H1 (cell line): Measurements from ENCODE around the gene SH3RF3. TPM values are rescaled to one million over a fixed set of nuclear protein-coding genes. Genes with fewer than 3 reads are reported as not detected.

Experiments used
- CTCF ChIA-PET: fragments of 300-600 bp; sonication (Branson Sonifier 250); formaldehyde crosslinking; loops from one replicate; lab custom pipeline; 2021; ENCODE audit not compliant: partially characterized antibody; lab: Charles Lee
- POLR2A ChIA-PET: fragments of 300-600 bp; sonication (Branson Sonifier 250); formaldehyde crosslinking; loops from one replicate; lab custom pipeline; 2021; ENCODE audit warnings: inconsistent platforms; ENCODE audit not compliant: partially characterized antibody; lab: Charles Lee
- DNase-seq, 2 experiments: peaks; one replicate each; pipeline versions ENCODE4 v3.0.0 to v3.0.0-alpha.2; 2010 to 2022; ENCODE audit warnings: low spot score in 2 of 2, low read depth in 1 of 2, mixed read lengths in 1 of 2
- FAIRE-seq: peaks from 2 replicates; lab custom pipeline; 2011; peaks lifted over from hg19 to GRCh38; lab: Jason Lieb, UNC
- H2AFZ ChIP-seq: 2 replicates; pipeline ENCODE4 v1.8.1; 2012; ENCODE audit warnings: low read length, inconsistent platforms
- H2AK5ac ChIP-seq: 2 replicates; pipeline ENCODE4 v1.6.1; 2013; ENCODE audit warnings: low read depth, low read length
- H2BK120ac ChIP-seq: replicated peaks from 2 replicates; pipeline ENCODE3; 2013; ENCODE audit warnings: low read depth, low read length, inconsistent platforms
- H2BK12ac ChIP-seq: 2 replicates; pipeline ENCODE4 v1.6.1; 2013; ENCODE audit warnings: low read depth, low read length
- H2BK15ac ChIP-seq: 2 replicates; pipeline ENCODE4 v1.6.1; 2013; ENCODE audit warnings: low read length
- H2BK20ac ChIP-seq: 2 replicates; pipeline ENCODE4 v1.6.1; 2013; ENCODE audit warnings: low read length
- H2BK5ac ChIP-seq: 2 replicates; pipeline ENCODE4 v1.6.1; 2013; ENCODE audit warnings: low read depth, low read length
- H3K14ac ChIP-seq: 2 replicates; pipeline ENCODE4 v1.6.1; 2013; ENCODE audit warnings: inconsistent platforms; ENCODE audit not compliant: insufficient read length
- H3K18ac ChIP-seq: 2 replicates; pipeline ENCODE4 v1.6.1; 2013; ENCODE audit warnings: low read length; ENCODE audit errors: extremely low read depth
- H3K23ac ChIP-seq: 2 replicates; pipeline ENCODE4 v1.6.1; 2013; ENCODE audit warnings: inconsistent platforms; ENCODE audit not compliant: insufficient read length
- H3K23me2 ChIP-seq: 2 replicates; pipeline ENCODE4 v1.6.1; 2013; ENCODE audit warnings: low read depth, low read length
- H3K27ac ChIP-seq: 2 replicates; pipeline ENCODE4 v1.6.1; 2011; ENCODE audit warnings: low read depth, low read length, inconsistent platforms
- H3K27me3 ChIP-seq, 4 experiments: replicated peaks in 1 of 4; 1 replicate in 1 of 4; 2 replicates in 3 of 4; pipeline versions ENCODE4 v1.6.1 to v1.8.1; 2011 to 2013; ENCODE audit warnings: low read length in 3 of 4, mild to moderate bottlenecking in 3 of 4, inconsistent platforms in 2 of 4, mixed read lengths in 2 of 4, moderate library complexity in 1 of 4; ENCODE audit not compliant: control insufficient read depth in 3 of 4, insufficient read depth in 3 of 4; ENCODE audit errors: extremely low read depth in 1 of 4
- H3K36me3 ChIP-seq, 4 experiments: 2 replicates each; pipeline versions ENCODE4 v1.6.1 to v1.8.1; 2011 to 2013; ENCODE audit warnings: mild to moderate bottlenecking in 4 of 4, low read length in 3 of 4, moderate library complexity in 2 of 4, control low read depth in 1 of 4, inconsistent platforms in 1 of 4; ENCODE audit not compliant: insufficient read depth in 4 of 4, control insufficient read depth in 2 of 4
- H3K4ac ChIP-seq: replicated peaks from 2 replicates; pipeline ENCODE3; 2013; ENCODE audit warnings: low read length, low read depth, mixed read lengths, inconsistent platforms; ENCODE audit not compliant: insufficient read length
- H3K4me1 ChIP-seq, 4 experiments: replicated peaks in 1 of 4; 1 replicate in 1 of 4; 2 replicates in 3 of 4; pipeline versions ENCODE4 v1.6.1 to v1.8.1; 2011 to 2013; ENCODE audit warnings: low read length in 3 of 4, inconsistent platforms in 2 of 4, mixed read lengths in 1 of 4; ENCODE audit not compliant: insufficient read depth in 4 of 4, control insufficient read depth in 3 of 4
- H3K4me2 ChIP-seq, 2 experiments: 2 replicates each; pipeline versions ENCODE4 v1.6.1 to v1.8.1; 2011 to 2013; ENCODE audit warnings: low read depth in 2 of 2, low read length in 2 of 2, control low read depth in 1 of 2, inconsistent platforms in 1 of 2, mild to moderate bottlenecking in 1 of 2; ENCODE audit not compliant: insufficient read depth in 1 of 2
- H3K4me3 ChIP-seq, 4 experiments: fragments of 200-600, 300-600 bp in 1 of 4; sonication (generic), shearing (Covaris generic), sonication (Bioruptor Twin) in 1 of 4; 2 replicates each; pipeline versions ENCODE4 v1.5.1 to v1.8.1; 2011 to 2016; ENCODE audit warnings: low read length in 4 of 4, low read depth in 3 of 4, control low read depth in 2 of 4, inconsistent platforms in 2 of 4, mild to moderate bottlenecking in 2 of 4, mixed read lengths in 1 of 4, moderate library complexity in 1 of 4; ENCODE audit not compliant: insufficient read depth in 2 of 4; ENCODE audit errors: extremely low read depth in 1 of 4
- H3K56ac ChIP-seq: replicated peaks from 2 replicates; pipeline ENCODE3; 2013; ENCODE audit warnings: low read depth, mild to moderate bottlenecking, mixed read lengths, low read length, inconsistent platforms; ENCODE audit not compliant: insufficient read length
- H3K79me1 ChIP-seq: 2 replicates; pipeline ENCODE4 v1.6.1; 2013; ENCODE audit warnings: low read depth, low read length, control low read depth
- H3K79me2 ChIP-seq, 2 experiments: 2 replicates each; pipeline versions ENCODE4 v1.6.1 to v1.8.1; 2012 to 2013; ENCODE audit warnings: low read length in 2 of 2, mild to moderate bottlenecking in 2 of 2, inconsistent platforms in 1 of 2; ENCODE audit not compliant: insufficient read depth in 2 of 2, control insufficient read depth in 1 of 2
- H3K9ac ChIP-seq, 4 experiments: replicated peaks in 1 of 4; 1 replicate in 1 of 4; 2 replicates in 3 of 4; pipeline versions ENCODE4 v1.6.1 to v1.8.1; 2011 to 2013; ENCODE audit warnings: low read depth in 3 of 4, low read length in 3 of 4, control low read depth in 2 of 4, mild to moderate bottlenecking in 2 of 4, moderate library complexity in 2 of 4, inconsistent platforms in 1 of 4; ENCODE audit errors: extremely low read depth in 1 of 4
- H3K9me3 ChIP-seq, 2 experiments: 2 replicates each; pipeline versions ENCODE4 v1.6.1 to v1.8.1; 2012 to 2013; ENCODE audit warnings: mild to moderate bottlenecking in 2 of 2, moderate library complexity in 2 of 2, control low read depth in 1 of 2, inconsistent platforms in 1 of 2, low read depth in 1 of 2, low read length in 1 of 2, mixed read lengths in 1 of 2; ENCODE audit not compliant: insufficient read depth in 2 of 2
- H4K20me1 ChIP-seq, 2 experiments: replicated peaks in 1 of 2; 2 replicates each; pipeline versions ENCODE3 to v1.8.1; 2011 to 2013; ENCODE audit warnings: inconsistent platforms in 2 of 2, low read length in 2 of 2, mild to moderate bottlenecking in 1 of 2; ENCODE audit not compliant: insufficient read depth in 2 of 2, control insufficient read depth in 1 of 2
- H4K5ac ChIP-seq: 2 replicates; pipeline ENCODE4 v1.6.1; 2013; ENCODE audit warnings: low read length, low read depth, mixed read lengths, inconsistent platforms; ENCODE audit not compliant: insufficient read length
- H4K8ac ChIP-seq: 2 replicates; pipeline ENCODE4 v1.8.0; 2013; ENCODE audit warnings: mild to moderate bottlenecking, moderate library complexity, low read length, inconsistent platforms; ENCODE audit not compliant: insufficient read depth; ENCODE audit errors: extremely low read depth
- H4K91ac ChIP-seq: replicated peaks from 2 replicates; pipeline ENCODE3; 2013; ENCODE audit warnings: low read length, mixed read lengths, inconsistent platforms; ENCODE audit not compliant: insufficient read length
- BACH1 ChIP-seq: IDR thresholded peaks from 2 replicates; pipeline ENCODE4 v1.6.1; 2012; ENCODE audit warnings: low read length, improper control_type of control experiment
- JUND ChIP-seq: IDR thresholded peaks from 2 replicates; pipeline ENCODE4 v1.6.1; 2011; ENCODE audit warnings: mild to moderate bottlenecking, improper control_type of control experiment, low read length
- KDM1A ChIP-seq: fragments of 200-600, 300-600 bp; sonication (generic); IDR thresholded peaks from 2 replicates; pipeline ENCODE4 v1.7.1; 2016; ENCODE audit warnings: mild to moderate bottlenecking, low read length, borderline replicate concordance
- MAFK ChIP-seq: IDR thresholded peaks from 2 replicates; pipeline ENCODE4 v1.6.1; 2012; ENCODE audit warnings: low read depth, mild to moderate bottlenecking, improper control_type of control experiment, low read length
- NANOG ChIP-seq: IDR thresholded peaks from 2 replicates; pipeline ENCODE4 v1.6.1; 2011; ENCODE audit warnings: low read length, low read depth, mild to moderate bottlenecking, inconsistent platforms; ENCODE audit not compliant: insufficient read depth, poor library complexity, severe bottlenecking
- SP1 ChIP-seq: IDR thresholded peaks from 2 replicates; pipeline ENCODE4 v1.6.1; 2011; ENCODE audit warnings: low read depth, low read length
- SP2 ChIP-seq: IDR thresholded peaks from 2 replicates; pipeline ENCODE4 v1.6.1; 2012; ENCODE audit warnings: mild to moderate bottlenecking, low read length, inconsistent platforms
- WGBS, 2 experiments: shearing (Covaris generic) in 1 of 2; methylation state at CpG; one replicate each; pipeline versions ENCODE4 v1.1.6 to v1.1.7; 2013 to 2015; ENCODE audit warnings: low lambda C conversion rate in 2 of 2, mixed read lengths in 2 of 2, inconsistent platforms in 1 of 2, low coverage in 1 of 2, missing lambda C conversion rate in 1 of 2; ENCODE audit not compliant: insufficient replicate concordance in 2 of 2, insufficient coverage in 1 of 2, insufficient read length in 1 of 2; ENCODE audit errors: extremely low coverage in 1 of 2, missing lambda C conversion rate in 1 of 2; 5-methylcytosine and 5-hydroxymethylcytosine counted together
- polyA plus RNA-seq, 7 experiments: library from polyadenylated mRNA; depleted of rRNA in 3 of 7; stranded (reverse) in 5 of 7; unstranded in 2 of 7; fragments of >200 nt in 5 of 7; fragments of 200-250 nt in 2 of 7; gene quantifications; 1 replicate in 5 of 7; 2 replicates in 1 of 7; 4 replicates in 1 of 7; pipeline versions ENCODE4 v1.2.1 to v1.2.3, GENCODE V29; 2011 to 2013; ENCODE audit warnings: missing spikeins in 2 of 7, mixed read lengths in 2 of 7
- total RNA-seq: library from RNA; stranded (reverse); fragmentation: NEBNext Ultra II Directional; extraction: Animal tissue kit (Norgen Biotek cat#: 25700); gene quantifications from 2 replicates; pipeline ENCODE4 v1.2.1, GENCODE V29; 2021

Gene SH3RF3
- total and polyA plus RNA-seq, 2 of the 8 experiments (the other 6 are each of a cell fraction or from before 2014, with no cell fraction given), result 0.11 to 0.65 TPM

- Histone ChIP-seq H2BK12ac (no peak overlapping the region), H4K91ac (no peak overlapping the region), H2AFZ (no peak overlapping the region), H4K5ac (no peak overlapping the region), H3K4me3 (no peak overlapping the region), H4K20me1 (no peaks in the 10 kb centered on the region), H3K79me1 (no peaks in the 10 kb centered on the region), H3K9ac (no peak overlapping the region), H3K4me1 (no peaks in the 10 kb centered on the region), H3K4me2 (no peak overlapping the region), H3K4ac (no peak overlapping the region), H4K8ac (no peak overlapping the region), H2BK5ac (no peak overlapping the region), H3K23me2 (peaks cover 2% of the 10 kb centered on the region; the same call in 1 of the 2 replicates), H2BK20ac (no peak overlapping the region), H3K18ac (no peak overlapping the region), H2BK15ac (no peak overlapping the region), H3K14ac (no peak overlapping the region), H3K27me3 (no peaks in the 10 kb centered on the region), H2AK5ac (no peak overlapping the region), H3K23ac (no peak overlapping the region), H3K56ac (no peak overlapping the region), H3K36me3 (no peaks in the 10 kb centered on the region), H3K27ac (no peak overlapping the region), H2BK120ac (no peak overlapping the region), H3K9me3 (no peaks in the 10 kb centered on the region), H3K79me2 (no peaks in the 10 kb centered on the region)
- FAIRE-seq (no peak), DNase-seq (no peak)
- no peak for TF ChIP-seq MAFK
- TF ChIP-seq JUND, result no peak
- no peak for TF ChIP-seq SP1
- no peak for TF ChIP-seq SP2
- TF ChIP-seq NANOG, result no peak
- TF ChIP-seq KDM1A, result no peak
- TF ChIP-seq BACH1, result no peak
- ChIA-PET CTCF (interaction anchor here (0.8 to 3.3 kb wide), 3 partner anchors 10 to 17 kb away, joined by 3 to 13 read pairs (median 3); no protein-coding TSS in a partner anchor), POLR2A (no interaction called here)
- 89% methylated on average over 16 of the region's 16 CpGs; no CpG with 5 or more reads in 1 of the 2 experiments for WGBS, 2 experiments
Observed at GRCh38 chr2:109527846-109528705, 399.1 kb downstream of the SH3RF3 start.
